ENCODE results near the gene MTCL3.

DNA sequence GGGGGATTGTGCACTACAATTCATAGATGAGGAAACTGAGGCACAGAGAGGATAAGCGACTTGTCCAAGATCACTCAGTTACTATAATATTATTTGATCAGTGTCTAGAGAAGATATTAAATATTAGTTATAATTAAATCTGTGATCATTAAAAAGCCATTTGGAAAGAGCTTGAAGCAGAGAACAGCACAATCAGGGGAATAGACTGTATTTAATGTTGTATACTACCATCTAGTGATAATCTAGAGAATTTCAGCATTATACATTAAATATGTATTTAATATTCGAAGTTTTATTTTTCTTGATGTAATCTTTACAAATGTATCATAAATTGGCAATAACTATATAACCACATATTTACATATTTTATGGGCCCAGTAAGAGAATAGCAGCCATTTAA is 20.1 kb upstream of the MTCL3 start:
- TF ChIP-seq YY1 (IDR thresholded peaks at IDR 0.05; ENCODE audit: insufficient read depth, insufficient read length) (no peak), ZNF274 (IDR thresholded peaks at IDR 0.05; ENCODE audit: low read depth, low read length) (no peak)

All from NT2/D1 (cell line).